GM12878 (cell line): ENCODE results near the gene SPG7. TPM values are rescaled to one million over a fixed set of nuclear protein-coding genes. Genes with fewer than 3 reads are reported as not detected.

ENCODE experiments used
- CREB1 ChIP-seq: IDR thresholded peaks from 2 replicates; pipeline ENCODE4 v1.6.1; 2012; ENCODE audit warnings: low read depth, mild to moderate bottlenecking, inconsistent platforms
- ESRRA ChIP-seq: IDR thresholded peaks from 2 replicates; pipeline ENCODE4 v1.6.1; 2012; ENCODE audit warnings: mild to moderate bottlenecking, low read length, improper control_type of control experiment
- FOXM1 ChIP-seq: IDR thresholded peaks from 2 replicates; pipeline ENCODE4 v1.6.1; 2012; ENCODE audit warnings: low read depth, mild to moderate bottlenecking, inconsistent platforms, low read length, moderate library complexity
- JUND ChIP-seq: IDR thresholded peaks from 2 replicates; pipeline ENCODE4 v1.6.1; 2012; ENCODE audit warnings: low read depth, mild to moderate bottlenecking, low read length, improper control_type of control experiment, moderate library complexity
- POLR2A ChIP-seq: IDR thresholded peaks from 2 replicates; pipeline ENCODE4 v1.6.1; 2011; ENCODE audit warnings: low read depth, mild to moderate bottlenecking, low read length
- POLR2AphosphoS2 ChIP-seq: IDR thresholded peaks from 2 replicates; pipeline ENCODE4 v1.6.1; 2011; ENCODE audit warnings: low read depth, mild to moderate bottlenecking, low read length, improper control_type of control experiment, moderate library complexity
- SMAD1 ChIP-seq: fragments of 450-650 bp; IDR thresholded peaks from 2 replicates; pipeline ENCODE4 v1.6.1; 2018; ENCODE audit warnings: mild to moderate bottlenecking, low read depth; ENCODE audit not compliant: partially characterized antibody
- SREBF1 ChIP-seq: IDR thresholded peaks from 2 replicates; pipeline ENCODE4 v1.6.1; 2012; ENCODE audit warnings: mild to moderate bottlenecking, low read length
- polyA plus RNA-seq, 11 experiments: library from polyadenylated mRNA; depleted of rRNA in 4 of 11; unstranded in 6 of 11; stranded (reverse) in 5 of 11; fragments of >200 nt; fragmentation: Nextera tagmentation in 4 of 11; fragmentation: Illumina TruSeq in 1 of 11; extraction: Ambion mirVana in 4 of 11; extraction: Trizol in 1 of 11; gene quantifications; 1 replicate in 1 of 11; 2 replicates in 10 of 11; pipeline versions ENCODE4 v1.2.1 to v1.2.3, GENCODE V29; 2011 to 2016; ENCODE audit warnings: inconsistent platforms in 2 of 11, missing spikeins in 2 of 11, low read depth in 1 of 11
- total RNA-seq, 4 experiments: library from RNA; depleted of rRNA in 3 of 4; stranded (reverse); fragments of >200 nt in 3 of 4; fragmentation: Illumina TruSeq in 1 of 4; extraction: Trizol in 1 of 4; gene quantifications; 2 replicates each; pipeline versions ENCODE4 v1.2.1 to v1.2.3, GENCODE V29; 2013 to 2021
- TF ChIP-seq, protein P1 (sequence below): fragments of 450-650 bp; IDR thresholded peaks from 2 replicates; pipeline ENCODE4 v1.6.1; 2017; ENCODE audit warnings: mild to moderate bottlenecking, moderate library complexity
- TF ChIP-seq, protein P2 (sequence below): fragments of 450-650 bp; conservative IDR thresholded peaks from 2 replicates; pipeline ENCODE4 v1.6.1; 2017; ENCODE audit warnings: mild to moderate bottlenecking, moderate library complexity

Gene SPG7
- total and polyA plus RNA-seq, 10 of the 15 experiments (the other 5 are each of a cell fraction or from before 2014, with no cell fraction given) = 5.9 to 75.9 (median 52.5) TPM

DNA sequence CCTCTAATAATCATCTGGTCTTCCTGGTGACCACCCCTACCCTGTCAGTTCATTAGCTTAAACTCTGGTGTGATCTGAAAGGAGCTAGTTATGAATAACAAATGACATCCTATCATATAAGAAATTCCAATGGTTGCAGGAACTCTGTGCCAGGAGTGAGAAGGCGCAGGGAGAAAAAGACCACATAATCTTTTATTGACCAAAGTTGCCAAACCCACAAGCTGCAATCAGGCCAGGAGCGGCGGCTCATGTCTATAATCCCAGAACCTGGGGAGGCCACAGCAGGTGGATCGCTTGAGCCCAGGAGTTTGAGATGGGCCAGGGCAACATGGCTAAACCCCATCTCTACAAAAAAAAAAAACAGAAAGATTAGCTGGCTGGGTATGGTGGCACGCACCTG lies 41.3 kb upstream of the SPG7 start (continued):
- TF ChIP-seq, protein P1, sequence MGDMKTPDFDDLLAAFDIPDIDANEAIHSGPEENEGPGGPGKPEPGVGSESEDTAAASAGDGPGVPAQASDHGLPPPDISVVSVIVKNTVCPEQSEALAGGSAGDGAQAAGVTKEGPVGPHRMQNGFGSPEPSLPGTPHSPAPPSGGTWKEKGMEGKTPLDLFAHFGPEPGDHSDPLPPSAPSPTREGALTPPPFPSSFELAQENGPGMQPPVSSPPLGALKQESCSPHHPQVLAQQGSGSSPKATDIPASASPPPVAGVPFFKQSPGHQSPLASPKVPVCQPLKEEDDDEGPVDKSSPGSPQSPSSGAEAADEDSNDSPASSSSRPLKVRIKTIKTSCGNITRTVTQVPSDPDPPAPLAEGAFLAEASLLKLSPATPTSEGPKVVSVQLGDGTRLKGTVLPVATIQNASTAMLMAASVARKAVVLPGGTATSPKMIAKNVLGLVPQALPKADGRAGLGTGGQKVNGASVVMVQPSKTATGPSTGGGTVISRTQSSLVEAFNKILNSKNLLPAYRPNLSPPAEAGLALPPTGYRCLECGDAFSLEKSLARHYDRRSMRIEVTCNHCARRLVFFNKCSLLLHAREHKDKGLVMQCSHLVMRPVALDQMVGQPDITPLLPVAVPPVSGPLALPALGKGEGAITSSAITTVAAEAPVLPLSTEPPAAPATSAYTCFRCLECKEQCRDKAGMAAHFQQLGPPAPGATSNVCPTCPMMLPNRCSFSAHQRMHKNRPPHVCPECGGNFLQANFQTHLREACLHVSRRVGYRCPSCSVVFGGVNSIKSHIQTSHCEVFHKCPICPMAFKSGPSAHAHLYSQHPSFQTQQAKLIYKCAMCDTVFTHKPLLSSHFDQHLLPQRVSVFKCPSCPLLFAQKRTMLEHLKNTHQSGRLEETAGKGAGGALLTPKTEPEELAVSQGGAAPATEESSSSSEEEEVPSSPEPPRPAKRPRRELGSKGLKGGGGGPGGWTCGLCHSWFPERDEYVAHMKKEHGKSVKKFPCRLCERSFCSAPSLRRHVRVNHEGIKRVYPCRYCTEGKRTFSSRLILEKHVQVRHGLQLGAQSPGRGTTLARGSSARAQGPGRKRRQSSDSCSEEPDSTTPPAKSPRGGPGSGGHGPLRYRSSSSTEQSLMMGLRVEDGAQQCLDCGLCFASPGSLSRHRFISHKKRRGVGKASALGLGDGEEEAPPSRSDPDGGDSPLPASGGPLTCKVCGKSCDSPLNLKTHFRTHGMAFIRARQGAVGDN = no peak
- TF ChIP-seq JUND = no peak
- TF ChIP-seq POLR2A = no peak
- no peak for TF ChIP-seq SREBF1
- TF ChIP-seq, protein P2, sequence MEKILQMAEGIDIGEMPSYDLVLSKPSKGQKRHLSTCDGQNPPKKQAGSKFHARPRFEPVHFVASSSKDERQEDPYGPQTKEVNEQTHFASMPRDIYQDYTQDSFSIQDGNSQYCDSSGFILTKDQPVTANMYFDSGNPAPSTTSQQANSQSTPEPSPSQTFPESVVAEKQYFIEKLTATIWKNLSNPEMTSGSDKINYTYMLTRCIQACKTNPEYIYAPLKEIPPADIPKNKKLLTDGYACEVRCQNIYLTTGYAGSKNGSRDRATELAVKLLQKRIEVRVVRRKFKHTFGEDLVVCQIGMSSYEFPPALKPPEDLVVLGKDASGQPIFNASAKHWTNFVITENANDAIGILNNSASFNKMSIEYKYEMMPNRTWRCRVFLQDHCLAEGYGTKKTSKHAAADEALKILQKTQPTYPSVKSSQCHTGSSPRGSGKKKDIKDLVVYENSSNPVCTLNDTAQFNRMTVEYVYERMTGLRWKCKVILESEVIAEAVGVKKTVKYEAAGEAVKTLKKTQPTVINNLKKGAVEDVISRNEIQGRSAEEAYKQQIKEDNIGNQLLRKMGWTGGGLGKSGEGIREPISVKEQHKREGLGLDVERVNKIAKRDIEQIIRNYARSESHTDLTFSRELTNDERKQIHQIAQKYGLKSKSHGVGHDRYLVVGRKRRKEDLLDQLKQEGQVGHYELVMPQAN = no peak
- no peak for TF ChIP-seq POLR2AphosphoS2
- no peak for TF ChIP-seq CREB1
- TF ChIP-seq FOXM1 = no peak
- TF ChIP-seq SMAD1 = no peak
- no peak for TF ChIP-seq ESRRA
